ENCODE data around the gene OR4E2.
"Not testable (repeated sequence)": the region's sequence is repeated elsewhere in the genome, so short reads cannot be mapped to it uniquely, and the experiment has no call there.

The OR4E2 gene

GRCh38 chr14:21653331-21653885, at the start of gene OR4E2:
OR4E2 (plus strand) TSS chr14:21653835; CDS start chr14:21665083, 11,248 bp downstream.
- Mint-ChIP-seq H3K9me3 (no peaks in the 10 kb centered on the region), H3K36me3 (no peaks in the 10 kb centered on the region), H3K27ac (no peak within 1 kb of the TSS), H3K4me1 (no peaks in the 10 kb centered on the region), H3K27me3 (peaks cover 16 to 19% of the 10 kb centered on the region in 2 donors), H3K4me3 (no peak within 1 kb of the TSS)
- no peak for DNase-seq
- no peak for ATAC-seq (replicated peaks)

- H3K27ac Mint-ChIP-seq = no peak overlapping the region
- H3K4me3 Mint-ChIP-seq = no peak overlapping the region
- no peaks in the 10 kb centered on the region for H3K4me1 Mint-ChIP-seq
- H3K36me3 Mint-ChIP-seq = no peaks in the 10 kb centered on the region
- no peaks in the 10 kb centered on the region for H3K9me3 Mint-ChIP-seq
- no peak for ATAC-seq (replicated peaks)
- DNase-seq = no peak
- peaks cover 15 to 16% of the 10 kb centered on the region in 2 donors for H3K27me3 Mint-ChIP-seq
Measured at GRCh38 chr14:21612324-21612723, 41.3 kb upstream of the OR4E2 start.

GRCh38 chr14:21614240-21614639, 39.4 kb upstream of the OR4E2 start:
- Mint-ChIP-seq H3K27me3 (peaks cover 19 to 23% of the 10 kb centered on the region in 2 donors), H3K4me3 (no peak overlapping the region), H3K36me3 (no peaks in the 10 kb centered on the region), H3K9me3 (no peaks in the 10 kb centered on the region), H3K4me1 (no peaks in the 10 kb centered on the region), H3K27ac (no peak overlapping the region)
- ATAC-seq (replicated peaks) (no peak), DNase-seq (no peak)

GRCh38 chr14:21617614-21618013, 36.0 kb upstream of the OR4E2 start:
- no peak overlapping the region for H3K27ac Mint-ChIP-seq
- H3K4me3 Mint-ChIP-seq = no peak overlapping the region
- no peak for ATAC-seq (replicated peaks)
- no peaks in the 10 kb centered on the region for H3K36me3 Mint-ChIP-seq
- no peaks in the 10 kb centered on the region for H3K9me3 Mint-ChIP-seq
- no peaks in the 10 kb centered on the region for H3K4me1 Mint-ChIP-seq
- DNase-seq = no peak
- H3K27me3 Mint-ChIP-seq = peaks cover 24 to 30% of the 10 kb centered on the region in 2 donors

GRCh38 chr14:21626491-21627230, 27.0 kb upstream of the OR4E2 start:
- no peaks in the 10 kb centered on the region for H3K4me1 Mint-ChIP-seq
- ATAC-seq (replicated peaks) (no peak), DNase-seq (no peak)
- H3K36me3 Mint-ChIP-seq = no peaks in the 10 kb centered on the region
- peaks cover 19 to 23% of the 10 kb centered on the region in 2 donors for H3K27me3 Mint-ChIP-seq
- H3K27ac Mint-ChIP-seq = no peak overlapping the region
- no peak overlapping the region for H3K4me3 Mint-ChIP-seq
- H3K9me3 Mint-ChIP-seq = peaks cover 0 to 5% of the 10 kb centered on the region in 2 donors

GRCh38 chr14:21630503-21630902, 23.1 kb upstream of the OR4E2 start:
- not testable (repeated sequence) for DNase-seq; H3K36me3 Mint-ChIP-seq; H3K9me3 Mint-ChIP-seq; H3K27ac Mint-ChIP-seq; H3K4me1 Mint-ChIP-seq; ATAC-seq (replicated peaks); H3K4me3 Mint-ChIP-seq
- peaks cover 10 to 14% of the 10 kb centered on the region in 2 donors for H3K27me3 Mint-ChIP-seq

- Mint-ChIP-seq H3K27me3 (peaks cover 5 to 14% of the 10 kb centered on the region in 2 donors), H3K9me3 (peaks cover 0 to 5% of the 10 kb centered on the region in 2 donors), H3K36me3 (no peaks in the 10 kb centered on the region), H3K27ac (no peak overlapping the region), H3K4me1 (no peaks in the 10 kb centered on the region), H3K4me3 (no peak overlapping the region)
- ATAC-seq (replicated peaks) (no peak), DNase-seq (no peak)
Measured at GRCh38 chr14:21631084-21631483, 22.6 kb upstream of the OR4E2 start.

GRCh38 chr14:21634840-21635239, 18.8 kb upstream of the OR4E2 start, which contains the start of gene OR10G2:
OR10G2 (minus strand) TSS chr14:21634940; CDS start chr14:21634842, 98 bp downstream.
- ATAC-seq (replicated peaks) (no peak), DNase-seq (no peak)
- Mint-ChIP-seq H3K4me1 (no peaks in the 10 kb centered on the region), H3K27me3 (no peaks in the 10 kb centered on the region), H3K36me3 (no peaks in the 10 kb centered on the region), H3K9me3 (peaks cover 0 to 4% of the 10 kb centered on the region in 2 donors), H3K27ac (no peak within 1 kb of the TSS), H3K4me3 (no peak within 1 kb of the TSS)

GRCh38 chr14:21642683-21643082, 11.0 kb upstream of the OR4E2 start:
- Mint-ChIP-seq H3K36me3 (no peaks in the 10 kb centered on the region), H3K27ac (no peak overlapping the region), H3K27me3 (peaks cover 0 to 6% of the 10 kb centered on the region in 2 donors), H3K9me3 (no peaks in the 10 kb centered on the region), H3K4me3 (no peak overlapping the region), H3K4me1 (no peaks in the 10 kb centered on the region)
- ATAC-seq (replicated peaks) = no peak
- DNase-seq = no peak

- no peak overlapping the region for H3K4me3 Mint-ChIP-seq
- no peak for DNase-seq
- H3K36me3 Mint-ChIP-seq = no peaks in the 10 kb centered on the region
- no peak for ATAC-seq (replicated peaks)
- H3K9me3 Mint-ChIP-seq = no peaks in the 10 kb centered on the region
- H3K4me1 Mint-ChIP-seq = no peaks in the 10 kb centered on the region
- peaks cover 0 to 6% of the 10 kb centered on the region in 2 donors for H3K27me3 Mint-ChIP-seq
- no peak overlapping the region for H3K27ac Mint-ChIP-seq
Measured at GRCh38 chr14:21643407-21643806, 10.2 kb upstream of the OR4E2 start.

- Mint-ChIP-seq H3K27ac (no peak overlapping the region), H3K27me3 (peaks cover 13 to 16% of the 10 kb centered on the region in 2 donors), H3K36me3 (no peaks in the 10 kb centered on the region), H3K4me3 (no peak overlapping the region), H3K4me1 (no peaks in the 10 kb centered on the region), H3K9me3 (no peaks in the 10 kb centered on the region)
- DNase-seq (no peak), ATAC-seq (replicated peaks) (no peak)
Measured at GRCh38 chr14:21647380-21647779, 6.3 kb upstream of the OR4E2 start.

- ATAC-seq (replicated peaks) (no peak), DNase-seq (no peak)
- Mint-ChIP-seq H3K4me1 (no peaks in the 10 kb centered on the region), H3K27me3 (peaks cover 14 to 16% of the 10 kb centered on the region in 2 donors), H3K4me3 (no peak overlapping the region), H3K9me3 (no peaks in the 10 kb centered on the region), H3K36me3 (no peaks in the 10 kb centered on the region), H3K27ac (no peak overlapping the region)
Measured at GRCh38 chr14:21652209-21652808, 1.3 kb upstream of the OR4E2 start.

- H3K9me3 Mint-ChIP-seq = no peaks in the 10 kb centered on the region
- H3K4me3 Mint-ChIP-seq = no peak overlapping the region
Measured at GRCh38 chr14:21654215-21654614, 580 bp downstream of the OR4E2 start.

GRCh38 chr14:21656980-21657379, 3.3 kb downstream of the OR4E2 start:
- Mint-ChIP-seq H3K27me3 (peaks cover 16% of the 10 kb centered on the region in 2 donors), H3K36me3 (no peaks in the 10 kb centered on the region), H3K4me3 (no peak overlapping the region), H3K4me1 (no peaks in the 10 kb centered on the region), H3K9me3 (no peaks in the 10 kb centered on the region), H3K27ac (no peak overlapping the region)
- DNase-seq (no peak), ATAC-seq (replicated peaks) (no peak)

More at GRCh38 chr14:21654215-21654614, 580 bp downstream of the OR4E2 start:
- Mint-ChIP-seq H3K27ac (no peak overlapping the region), H3K36me3 (no peaks in the 10 kb centered on the region), H3K27me3 (peaks cover 18 to 21% of the 10 kb centered on the region in 2 donors), H3K4me1 (no peaks in the 10 kb centered on the region)
- DNase-seq = no peak
- no peak for ATAC-seq (replicated peaks)

- Mint-ChIP-seq H3K4me3 (no peak overlapping the region), H3K27ac (no peak overlapping the region), H3K4me1 (no peaks in the 10 kb centered on the region), H3K36me3 (no peaks in the 10 kb centered on the region), H3K9me3 (peaks cover 4 to 5% of the 10 kb centered on the region in 2 donors), H3K27me3 (peaks cover 19 to 30% of the 10 kb centered on the region in 2 donors)
- ATAC-seq (replicated peaks) (no peak), DNase-seq (no peak)
Measured at GRCh38 chr14:21668377-21668776, 14.7 kb downstream of the OR4E2 start.

Data from stimulated activated naive B cell treated with anti-CD40 and anti-IgM and Interleukin-4, amounts not matched to agents 10 μg/mL and 1 μg/mL and 100 μg/mL, for 72 hours (primary cell).